ENCODE results near the gene NEURL4.

GRCh38 chr17:7308625-7309433 is 20.3 kb downstream of the NEURL4 start:
- TF ChIP-seq CTCF (conservative IDR thresholded peaks at IDR 0.05), result no peak
- TF ChIP-seq EZH2 (IDR thresholded peaks at IDR 0.05; ENCODE audit: low read depth), result no peak

Measured in PC-9 (cell line).